Transverse colon (tissue), 4 donors: ENCODE results near the gene REST. TPM values are rescaled to one million over a fixed set of nuclear protein-coding genes. Genes with fewer than 3 reads are reported as not detected.

Source experiments
- DNase-seq: peaks from one replicate; pipeline ENCODE4 v3.0.0-alpha.2; 2019
- H3K27ac ChIP-seq, 4 donors: fragments of 200-600 bp; sonication (generic); 2 replicates each; pipeline ENCODE4 v1.5.1; 2016 to 2018; ENCODE audit warnings: inconsistent platforms in 4 of 4
- H3K27me3 ChIP-seq: fragments of 200-600 bp; sonication (generic); 2 replicates; pipeline ENCODE4 v1.5.1; 2017; ENCODE audit warnings: inconsistent platforms
- H3K36me3 ChIP-seq, 4 donors: fragments of 200-600 bp; sonication (generic); 2 replicates each; pipeline ENCODE4 v1.5.1; 2017 to 2019; ENCODE audit warnings: inconsistent platforms in 4 of 4
- H3K4me1 ChIP-seq, 4 donors: fragments of 200-600 bp; sonication (generic); 2 replicates each; pipeline ENCODE4 v1.5.1; 2017 to 2020; ENCODE audit warnings: inconsistent platforms in 4 of 4
- H3K4me3 ChIP-seq, 4 donors: fragments of 200-600 bp; sonication (generic); 1 replicate in 1 of 4; 2 replicates in 3 of 4; pipeline versions ENCODE4 v1.5.1 to v1.6.1; 2017 to 2019; ENCODE audit warnings: inconsistent platforms in 4 of 4
- H3K9me3 ChIP-seq, 2 donors: fragments of 200-600 bp; sonication (generic); 2 replicates each; pipeline ENCODE4 v1.5.1; 2017 to 2019; ENCODE audit warnings: inconsistent platforms in 2 of 2
- CTCF ChIP-seq, 5 experiments: fragments of 200-600 bp in 3 of 5; fragments of 450-650 bp in 2 of 5; sonication (generic) in 3 of 5; IDR thresholded peaks; 1 replicate in 2 of 5; 2 replicates in 3 of 5; pipeline ENCODE4 v1.5.1; 2016 to 2017; ENCODE audit warnings: antibody characterized with exemption in 5 of 5, inconsistent platforms in 3 of 5, mild to moderate bottlenecking in 2 of 5, moderate library complexity in 1 of 5
- EP300 ChIP-seq: sonication (generic); formaldehyde crosslinking; IDR thresholded peaks from one replicate; pipeline ENCODE4 v1.6.1; 2017; ENCODE audit warnings: antibody characterized with exemption, low read depth
- POLR2A ChIP-seq: fragments of 450-650 bp; IDR thresholded peaks from one replicate; pipeline ENCODE4 v1.6.1; 2016; ENCODE audit warnings: antibody characterized with exemption, mild to moderate bottlenecking, moderate library complexity
- POLR2AphosphoS5 ChIP-seq, 3 donors: sonication (generic); formaldehyde crosslinking; IDR thresholded peaks; one replicate each; pipeline ENCODE4 v1.6.1; 2016; ENCODE audit warnings: antibody characterized with exemption in 3 of 3
- WGBS, 2 donors: methylation state at CpG; one replicate each; pipeline ENCODE4 v1.1.5; 2018; ENCODE audit warnings: low coverage in 1 of 2; 5-methylcytosine and 5-hydroxymethylcytosine counted together
- in situ Hi-C, 4 donors: fragments of 200-750 bp; cut with MboI; loops; one replicate each; pipeline versions ENCODE4 v1.15.0 to v1.15.1; 2017; ENCODE audit warnings: low sequenced_read_pairs in 3 of 4, low pct_ligation_motif_present in 1 of 4, low pct_unique_long_range_greater_than_20kb in 1 of 4
- intact Hi-C: fragments of 100-400 bp; cut with DNase I; formaldehyde crosslinking; loops from one replicate; pipeline ENCODE4 v1.15.1; 2023; ENCODE audit warnings: low total_unique reads
- total RNA-seq, 4 donors: library from RNA; depleted of rRNA; stranded (reverse); fragments of >200 nt; gene quantifications; one replicate each; pipeline ENCODE4 v1.1.0, GENCODE V29; 2016

REST gene
- total RNA-seq, 4 donors from 2014 or later: 18.7 to 47.8 (median 27.1) TPM

DNA sequence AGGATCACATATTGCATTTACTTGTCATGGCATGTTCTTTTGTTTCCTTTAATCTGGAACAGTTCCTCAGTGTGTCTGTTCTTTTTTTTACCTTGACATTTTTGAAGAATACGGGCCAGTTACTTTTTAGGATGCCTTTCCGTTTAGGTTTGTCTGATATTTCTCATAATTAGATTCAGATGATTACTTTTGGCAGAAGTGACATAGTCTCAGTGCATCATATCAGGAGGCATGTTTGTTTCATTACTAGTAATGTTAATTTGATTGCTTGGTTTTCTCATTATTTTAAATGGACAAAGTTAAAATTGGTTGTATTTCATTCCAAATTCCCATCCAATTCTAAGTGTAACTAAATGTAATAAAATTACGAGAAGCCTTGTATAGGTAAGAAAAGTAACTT lies 79.3 kb downstream of the REST start:
- DNase-seq: no peak
- 95 to 100% methylated on average over 3 of the region's 3 CpGs for WGBS, 2 donors
- intact Hi-C loops: no loop called here
- in situ Hi-C loops: no loop called here
- H3K4me1 ChIP-seq: peaks cover 0 to 11% (median under 1%) of the 10 kb centered on the region in 4 donors
- no peak overlapping the region for H3K4me3 ChIP-seq
- no peak overlapping the region for H3K27ac ChIP-seq
- no peak for TF ChIP-seq POLR2AphosphoS5 (IDR thresholded peaks at IDR 0.05)
- no peak for TF ChIP-seq EP300
- no peak for TF ChIP-seq CTCF (IDR thresholded peaks at IDR 0.05)
- no peak for TF ChIP-seq POLR2A
- H3K27me3 ChIP-seq: no peaks in the 10 kb centered on the region
- peaks cover 0 to 46% (median 22%) of the 10 kb centered on the region in 4 donors for H3K36me3 ChIP-seq
- no peaks in the 10 kb centered on the region for H3K9me3 ChIP-seq

DNA sequence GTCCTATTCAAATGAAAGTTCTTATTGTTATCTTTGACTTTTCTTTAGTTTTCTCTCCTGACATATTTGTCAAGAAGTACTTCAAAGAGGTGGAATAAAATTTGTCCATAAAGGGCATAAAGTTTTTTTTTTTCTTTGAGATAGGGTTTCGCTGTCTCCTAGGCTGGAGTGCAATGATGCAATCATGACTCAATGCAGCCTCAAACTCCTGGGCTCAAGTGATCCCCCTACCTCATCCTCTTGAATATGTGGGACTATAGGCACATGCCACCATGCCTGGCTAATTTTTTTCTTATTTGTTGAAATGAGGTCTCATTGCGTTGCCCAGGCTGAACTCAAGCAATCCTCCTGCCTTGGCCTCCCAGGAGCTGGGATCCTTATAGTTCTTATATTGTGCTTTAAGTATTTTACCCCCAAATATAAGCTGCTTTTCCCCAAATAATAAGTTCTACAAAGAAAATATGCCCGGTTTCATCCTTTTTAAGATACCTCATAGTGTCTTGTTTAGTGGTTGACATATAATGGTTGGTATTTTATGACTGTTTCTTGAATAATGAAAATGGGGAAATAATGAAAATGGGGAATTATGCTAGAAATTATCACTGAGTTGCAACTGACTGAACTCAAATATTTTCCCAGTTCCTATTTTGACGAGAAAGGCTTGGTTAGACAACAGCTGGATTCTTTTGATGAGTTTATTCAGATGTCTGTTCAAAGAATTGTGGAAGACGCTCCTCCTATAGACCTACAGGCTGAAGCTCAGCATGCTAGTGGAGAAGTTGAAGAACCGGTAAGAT lies 82.6 kb downstream of the REST start:
- TF ChIP-seq POLR2AphosphoS5 (IDR thresholded peaks at IDR 0.05) (no peak), POLR2A (no peak), EP300 (no peak)
- H3K36me3 ChIP-seq: peaks cover 0 to 72% (median 28%) of the 10 kb centered on the region in 4 donors

DNA sequence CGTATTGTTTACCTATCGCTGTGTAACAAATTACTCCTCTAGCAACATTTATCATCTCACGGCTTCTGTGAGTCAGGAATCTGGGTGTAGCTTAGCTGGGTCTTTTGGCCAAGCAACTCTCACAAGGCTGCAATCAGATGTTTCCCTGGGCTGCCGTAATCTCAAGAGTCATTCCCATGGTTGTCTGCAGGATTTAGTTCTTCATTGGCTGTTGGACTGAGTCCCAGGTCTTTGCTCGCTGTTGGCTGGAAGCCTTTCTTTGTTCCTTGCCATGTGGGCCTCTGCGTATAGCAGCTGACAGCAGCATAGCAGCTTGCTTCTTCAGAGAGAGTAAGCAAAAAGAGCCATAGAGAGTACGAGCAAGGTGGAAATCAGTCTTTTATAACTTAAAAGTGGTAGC lies 87.8 kb downstream of the REST start:
- in situ Hi-C loops: no loop called here
- intact Hi-C loops: no loop called here
- DNase-seq: peak; percentile 53
- H3K36me3 ChIP-seq: peaks cover 0 to 49% (median 22%) of the 10 kb centered on the region in 4 donors
- H3K4me1 ChIP-seq: peaks cover 0 to 9% (median 6%) of the 10 kb centered on the region in 4 donors
- H3K9me3 ChIP-seq: no peaks in the 10 kb centered on the region
- WGBS, 2 donors: 32 to 33% methylated on average over 4 to 7 of the region's 7 CpGs
- peak overlapping the region; percentile 27 to 65 (median 53) for H3K27ac ChIP-seq
- H3K27me3 ChIP-seq: no peaks in the 10 kb centered on the region
- TF ChIP-seq POLR2AphosphoS5 (IDR thresholded peaks at IDR 0.05): peak; percentile 33 to 50 (median 38)
- no peak for TF ChIP-seq CTCF (IDR thresholded peaks at IDR 0.05)
- no peak overlapping the region for H3K4me3 ChIP-seq

More for the DNA sequence above, 82.6 kb downstream of the REST start:
- Histone ChIP-seq H3K27ac (no peak overlapping the region), H3K4me1 (peaks cover 0 to 5% (median 3%) of the 10 kb centered on the region in 4 donors), H3K9me3 (no peaks in the 10 kb centered on the region), H3K27me3 (no peaks in the 10 kb centered on the region), H3K4me3 (no peak overlapping the region)
- no peak for DNase-seq
- intact Hi-C loops: no loop called here
- 83 to 84% methylated on average over 6 of the region's 6 CpGs for WGBS, 2 donors
- in situ Hi-C loops: no loop called here

GRCh38 chr4:56999751-57000150 lies 92.1 kb downstream of the REST start:
- no peaks in the 10 kb centered on the region for H3K9me3 ChIP-seq

More at GRCh38 chr4:56999751-57000150, 92.1 kb downstream of the REST start:
- Histone ChIP-seq H3K36me3 (peaks cover 0 to 42% (median 21%) of the 10 kb centered on the region in 4 donors), H3K4me1 (peaks cover 0 to 9% (median 6%) of the 10 kb centered on the region in 4 donors), H3K27me3 (no peaks in the 10 kb centered on the region), H3K27ac (no peak overlapping the region), H3K4me3 (no peak overlapping the region)
- in situ Hi-C loops: loop anchor here in 1 of 4 donors (25.0 kb wide), 1 partner anchor 512 kb away; no protein-coding TSS in a partner anchor
- no peak for TF ChIP-seq POLR2AphosphoS5 (IDR thresholded peaks at IDR 0.05)
- no peak for TF ChIP-seq EP300
- no peak for TF ChIP-seq CTCF (IDR thresholded peaks at IDR 0.05)
- TF ChIP-seq POLR2A: no peak
- no peak for DNase-seq
- intact Hi-C loops: no loop called here
- 100% methylated on average over 1 of the region's 1 CpG for WGBS, 2 donors
